NB4 (cell line): Measurements from ENCODE around the gene CCK.
"Not testable (repeated sequence)": the region's sequence is repeated elsewhere in the genome, so short reads cannot be mapped to it uniquely, and the experiment has no call there.

ENCODE experiments used
- DNase-seq: peaks from one replicate; pipeline ENCODE4 v3.0.0; 2010; ENCODE audit warnings: low read depth
- H3K4me3 ChIP-seq: one replicate; pipeline ENCODE4 v1.5.1; 2011; ENCODE audit warnings: mild to moderate bottlenecking, low read depth, low read length, moderate library complexity
- MYC ChIP-seq: IDR thresholded peaks from 2 replicates; pipeline ENCODE4 v1.6.1; 2011; ENCODE audit warnings: low read depth, low read length
- POLR2A ChIP-seq: IDR thresholded peaks from 2 replicates; pipeline ENCODE4 v1.6.1; 2011; ENCODE audit warnings: mild to moderate bottlenecking; ENCODE audit not compliant: insufficient read length; ENCODE audit errors: extremely low read depth
- TF ChIP-seq, protein P1 (sequence below): IDR thresholded peaks from 2 replicates; pipeline ENCODE4 v1.6.1; 2011; ENCODE audit warnings: low read depth, low read length
- TF ChIP-seq, protein P2 (sequence below): IDR thresholded peaks from one replicate; pipeline ENCODE4 v1.5.1; 2012; ENCODE audit warnings: low read depth, low read length

Gene CCK

DNA sequence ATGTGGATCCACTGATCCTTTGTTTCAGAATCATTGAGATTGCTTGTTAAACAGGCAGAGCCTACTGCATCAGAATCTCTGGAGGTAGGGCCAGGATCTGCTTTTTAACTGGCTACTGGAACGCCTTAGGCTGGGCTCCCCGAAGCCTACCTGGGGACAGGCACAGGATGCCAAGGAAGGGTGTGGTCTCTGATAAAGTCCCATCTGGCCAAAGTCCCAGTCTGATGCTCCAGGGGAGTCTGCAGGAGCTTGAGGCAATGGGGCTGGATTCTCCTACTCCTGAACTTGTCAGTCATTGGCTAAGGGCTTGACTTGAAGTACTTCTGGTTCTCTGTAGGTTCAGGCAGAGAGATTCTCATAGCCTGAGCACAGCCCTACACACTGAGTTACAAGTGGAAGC is 22.4 kb upstream of the CCK start:
- no peak overlapping the region for H3K4me3 ChIP-seq
- no peak for TF ChIP-seq MYC
- TF ChIP-seq, protein P1, sequence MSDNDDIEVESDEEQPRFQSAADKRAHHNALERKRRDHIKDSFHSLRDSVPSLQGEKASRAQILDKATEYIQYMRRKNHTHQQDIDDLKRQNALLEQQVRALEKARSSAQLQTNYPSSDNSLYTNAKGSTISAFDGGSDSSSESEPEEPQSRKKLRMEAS: no peak
- no peak for TF ChIP-seq POLR2A
- TF ChIP-seq, protein P2, sequence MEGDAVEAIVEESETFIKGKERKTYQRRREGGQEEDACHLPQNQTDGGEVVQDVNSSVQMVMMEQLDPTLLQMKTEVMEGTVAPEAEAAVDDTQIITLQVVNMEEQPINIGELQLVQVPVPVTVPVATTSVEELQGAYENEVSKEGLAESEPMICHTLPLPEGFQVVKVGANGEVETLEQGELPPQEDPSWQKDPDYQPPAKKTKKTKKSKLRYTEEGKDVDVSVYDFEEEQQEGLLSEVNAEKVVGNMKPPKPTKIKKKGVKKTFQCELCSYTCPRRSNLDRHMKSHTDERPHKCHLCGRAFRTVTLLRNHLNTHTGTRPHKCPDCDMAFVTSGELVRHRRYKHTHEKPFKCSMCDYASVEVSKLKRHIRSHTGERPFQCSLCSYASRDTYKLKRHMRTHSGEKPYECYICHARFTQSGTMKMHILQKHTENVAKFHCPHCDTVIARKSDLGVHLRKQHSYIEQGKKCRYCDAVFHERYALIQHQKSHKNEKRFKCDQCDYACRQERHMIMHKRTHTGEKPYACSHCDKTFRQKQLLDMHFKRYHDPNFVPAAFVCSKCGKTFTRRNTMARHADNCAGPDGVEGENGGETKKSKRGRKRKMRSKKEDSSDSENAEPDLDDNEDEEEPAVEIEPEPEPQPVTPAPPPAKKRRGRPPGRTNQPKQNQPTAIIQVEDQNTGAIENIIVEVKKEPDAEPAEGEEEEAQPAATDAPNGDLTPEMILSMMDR: no peak
- no peak for DNase-seq

- not testable (repeated sequence) for H3K4me3 ChIP-seq, DNase-seq
These were observed 21.4 kb upstream of the CCK start for GRCh38 chr3:42287423-42287822.

- TF ChIP-seq POLR2A: no peak
- TF ChIP-seq, protein P1: no peak
- TF ChIP-seq MYC: no peak
- TF ChIP-seq, protein P2: no peak
- no peak overlapping the region for H3K4me3 ChIP-seq
- DNase-seq: no peak
These were observed 11.7 kb upstream of the CCK start for GRCh38 chr3:42277676-42278075.

DNA sequence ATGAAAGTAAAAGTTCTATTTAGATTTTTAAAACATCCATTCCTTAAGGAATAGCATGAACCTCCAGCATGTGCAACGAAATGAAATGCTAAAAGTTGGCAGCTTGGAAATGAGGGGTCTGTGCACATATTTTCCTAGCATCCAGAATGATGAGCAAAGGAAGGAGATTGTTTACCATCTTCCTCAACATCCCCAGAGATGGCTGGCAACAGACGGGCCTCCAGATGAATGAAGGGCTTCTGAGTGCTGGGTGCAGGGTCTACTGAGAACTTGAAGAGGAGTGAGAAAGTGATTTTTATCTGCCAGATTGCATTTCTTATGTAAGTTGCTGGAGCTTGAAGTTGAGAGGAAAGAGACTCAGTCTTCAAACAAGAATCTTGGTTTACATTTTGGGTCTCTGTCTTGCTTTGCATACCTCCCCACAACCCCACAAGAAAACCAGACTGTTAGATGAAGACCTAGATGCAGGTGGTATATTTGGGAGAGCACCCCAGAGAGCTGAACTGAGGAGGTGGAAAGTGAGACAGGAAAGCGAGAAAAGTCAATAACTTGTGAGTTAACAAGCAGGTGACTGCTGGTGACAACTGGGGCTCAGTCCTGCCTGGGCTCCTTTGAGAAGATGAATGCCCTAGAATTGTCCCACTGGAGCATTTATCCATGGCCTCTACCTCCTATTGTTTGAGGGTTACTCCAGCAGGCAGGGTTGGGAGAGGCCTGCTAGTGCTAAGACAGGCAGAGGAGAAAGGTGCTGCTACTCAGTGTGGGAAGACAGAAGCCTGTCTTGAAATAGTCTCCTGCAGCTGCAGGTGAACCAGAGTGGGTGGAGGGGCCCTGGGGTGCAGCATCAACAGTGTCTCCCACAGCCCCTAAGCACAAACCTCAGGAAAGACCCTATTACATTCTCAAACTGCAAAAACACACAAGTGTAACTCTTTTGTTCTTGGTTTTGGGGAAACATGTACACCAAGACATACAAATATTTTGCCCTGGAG is 10.5 kb upstream of the CCK start:
- no peak overlapping the region for H3K4me3 ChIP-seq
- TF ChIP-seq, protein P1: no peak
- TF ChIP-seq POLR2A: no peak
- TF ChIP-seq MYC: no peak
- TF ChIP-seq, protein P2: no peak
- DNase-seq: no peak

DNA sequence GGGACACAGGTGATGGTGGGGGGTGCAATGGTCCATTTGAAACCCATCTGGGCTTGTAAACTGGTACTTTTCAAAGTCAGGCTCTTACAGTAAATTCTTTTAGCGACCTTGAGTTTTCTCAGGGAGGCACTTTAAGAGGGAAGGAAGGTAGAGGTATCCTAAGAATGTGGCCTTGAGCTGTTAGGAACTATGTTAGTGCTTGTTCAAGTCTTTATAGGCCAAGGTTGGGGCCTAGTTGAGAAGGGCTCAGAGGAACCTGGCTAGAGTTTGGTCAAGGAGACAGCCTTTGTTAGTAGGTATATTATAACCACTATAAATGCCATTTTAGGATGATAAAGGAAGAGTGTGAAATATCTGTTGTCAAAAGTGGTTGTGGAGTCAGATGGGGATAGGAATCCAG is 9.2 kb upstream of the CCK start:
- no peak overlapping the region for H3K4me3 ChIP-seq
- DNase-seq: no peak
- TF ChIP-seq, protein P2: no peak

- H3K4me3 ChIP-seq: no peak overlapping the region
- DNase-seq: no peak
- no peak for TF ChIP-seq MYC
- TF ChIP-seq, protein P2: no peak
- TF ChIP-seq, protein P1: no peak
- TF ChIP-seq POLR2A: no peak
These were observed 8.3 kb upstream of the CCK start for GRCh38 chr3:42274266-42274665.
